ENCODE data around the gene SLC25A44. TPM values are rescaled to one million over a fixed set of nuclear protein-coding genes. Genes with fewer than 3 reads are reported as not detected.
"Not testable (repeated sequence)": the region's sequence is repeated elsewhere in the genome, so short reads cannot be mapped to it uniquely, and the experiment has no call there.

Gene SLC25A44
- total and polyA plus RNA-seq, 7 experiments from 2014 or later: 8.3 to 38.4 (median 19.6) TPM

- H3K4me3 Mint-ChIP-seq: peak within 1 kb of the TSS; percentile 90 to 99 (median 96)
- intact Hi-C loops (cut with micrococcal nuclease): loop anchor here (1.0 to 10.0 kb wide), 10 partner anchors 12 to 528 kb away; partner anchors contain the start of genes CCT3 (in 2 of the 2), TSACC (in 2 of the 2), GON4L (in 1 of the 2) and LAMTOR2 (in 1 of the 2)
These were observed 19.1 kb downstream of the SLC25A44 start, which contains the start of gene PMF1 for GRCh38 chr1:156212833-156213643. Gene PMF1 (plus strand): TSS chr1:156213007. CDS start chr1:156213016, 9 bp downstream.

GRCh38 chr1:156213644-156213966 is 19.7 kb downstream of the SLC25A44 start:
- Mint-ChIP-seq H3K4me3 (peak overlapping the region; percentile 90 to 99 (median 96)), H3K9me3 (no peaks in the 10 kb centered on the region), H3K4me1 (peaks cover 21 to 60% (median 44%) of the 10 kb centered on the region in 7 donors), H3K36me3 (peaks cover 3 to 29% (median 19%) of the 10 kb centered on the region in 5 donors), H3K27me3 (no peaks in the 10 kb centered on the region), H3K27ac (peak overlapping the region; percentile 98 to 100 (median 99))
- POLR2A ChIA-PET: interaction anchor here (0.7 to 3.1 kb wide), 16 partner anchors 8 to 968 kb away, joined by 3 to 30 read pairs (median 3); partner anchors contain the start of genes MEF2D, SLC25A44 and SMG5
- CTCF ChIA-PET: interaction anchor here (1.1 to 1.6 kb wide), 4 partner anchors 10 to 59 kb away, joined by 3 to 11 read pairs (median 3); partner anchors contain the start of gene SLC25A44
- H3K9me3 ChIP-seq (ENCODE audit: control insufficient read depth in 2 of 3, low read length in 3 of 3): no peaks in the 10 kb centered on the region
- H3K4me1 ChIP-seq (ENCODE audit: control insufficient read depth in 2 of 2, insufficient read depth in 2 of 2, low read length in 2 of 2): peaks cover 11 to 17% of the 10 kb centered on the region in 2 donors
- DNase-seq: no peak
- peaks cover 0 to 30% (median 0%) of the 10 kb centered on the region in 3 experiments for H3K36me3 ChIP-seq (ENCODE audit: control insufficient read depth in 2 of 3, insufficient read depth in 3 of 3, low read length in 3 of 3)
- no peaks in the 10 kb centered on the region for H3K27me3 ChIP-seq (ENCODE audit: control insufficient read depth in 2 of 2, insufficient read depth in 2 of 2, low read length in 2 of 2)
- intact Hi-C loops (cut with micrococcal nuclease): loop anchor here (1.0 to 10.0 kb wide), 9 partner anchors 12 to 527 kb away; partner anchors contain the start of genes CCT3 (in 2 of the 2), TSACC (in 2 of the 2), GON4L (in 1 of the 2) and LAMTOR2 (in 1 of the 2)
- no peak for ATAC-seq
- peak overlapping the region; percentile 94 for H3K27ac ChIP-seq (ENCODE audit: low read depth, low read length)
- H3K4me3 ChIP-seq (ENCODE audit: low read length): peak overlapping the region; percentile 85

More at GRCh38 chr1:156212833-156213643, 19.1 kb downstream of the SLC25A44 start, which contains the start of gene PMF1:
- H3K4me1 Mint-ChIP-seq: peaks cover 20 to 58% (median 41%) of the 10 kb centered on the region in 7 donors
- POLR2A ChIA-PET: interaction anchor here (0.6 to 3.1 kb wide), 25 partner anchors 9 to 968 kb away, joined by 3 to 30 read pairs (median 3); partner anchors contain the start of genes MEF2D, PRCC, SLC25A44 and SMG5
- peak within 1 kb of the TSS; percentile 98 to 100 (median 99) for H3K27ac Mint-ChIP-seq
- no peaks in the 10 kb centered on the region for H3K27me3 Mint-ChIP-seq
- peak; percentile 83 to 97 (median 95) for DNase-seq
- peaks cover 8 to 17% of the 10 kb centered on the region in 2 donors for H3K4me1 ChIP-seq (ENCODE audit: control insufficient read depth in 2 of 2, insufficient read depth in 2 of 2, low read length in 2 of 2)
- H3K4me3 ChIP-seq (ENCODE audit: low read length): peak within 1 kb of the TSS; percentile 85
- no peaks in the 10 kb centered on the region for H3K9me3 ChIP-seq (ENCODE audit: control insufficient read depth in 2 of 3, low read length in 3 of 3)
- H3K27ac ChIP-seq (ENCODE audit: low read depth, low read length): peak within 1 kb of the TSS; percentile 94
- peaks cover 3 to 30% (median 21%) of the 10 kb centered on the region in 5 donors for H3K36me3 Mint-ChIP-seq
- H3K36me3 ChIP-seq (ENCODE audit: control insufficient read depth in 2 of 3, insufficient read depth in 3 of 3, low read length in 3 of 3): peaks cover 0 to 36% (median 0%) of the 10 kb centered on the region in 3 experiments
- no peaks in the 10 kb centered on the region for H3K27me3 ChIP-seq (ENCODE audit: control insufficient read depth in 2 of 2, insufficient read depth in 2 of 2, low read length in 2 of 2)
- CTCF ChIA-PET: interaction anchor here (0.6 to 1.6 kb wide), 7 partner anchors 11 to 1257 kb away, joined by 3 to 11 read pairs (median 3); partner anchors contain the start of genes PBXIP1 and SLC25A44
- no peaks in the 10 kb centered on the region for H3K9me3 Mint-ChIP-seq
- ATAC-seq: peak; percentile 98

GRCh38 chr1:156214024-156214748 is 20.3 kb downstream of the SLC25A44 start:
- intact Hi-C loops (cut with micrococcal nuclease): loop anchor here (5.0 to 10.0 kb wide), 3 partner anchors 123 to 357 kb away; partner anchors contain the start of genes CCT3 (in 1 of the 2), GON4L (in 1 of the 2), MEF2D (in 1 of the 2) and SYT11 (in 1 of the 2)
- Mint-ChIP-seq H3K9me3 (no peaks in the 10 kb centered on the region), H3K36me3 (peaks cover 3 to 27% (median 14%) of the 10 kb centered on the region in 5 donors), H3K4me3 (peak overlapping the region; percentile 68 to 99 (median 86)), H3K4me1 (peaks cover 19 to 61% (median 46%) of the 10 kb centered on the region in 7 donors), H3K27me3 (no peaks in the 10 kb centered on the region), H3K27ac (peak overlapping the region; percentile 77 to 100 (median 93))
- ATAC-seq: no peak
- Histone ChIP-seq H3K36me3 (ENCODE audit: control insufficient read depth in 2 of 3, insufficient read depth in 3 of 3, low read length in 3 of 3) (peaks cover 0 to 24% (median 0%) of the 10 kb centered on the region in 3 experiments), H3K27ac (ENCODE audit: low read depth, low read length) (peak overlapping the region; percentile 94), H3K4me1 (ENCODE audit: control insufficient read depth in 2 of 2, insufficient read depth in 2 of 2, low read length in 2 of 2) (peaks cover 11 to 17% of the 10 kb centered on the region in 2 donors), H3K27me3 (ENCODE audit: control insufficient read depth in 2 of 2, insufficient read depth in 2 of 2, low read length in 2 of 2) (no peaks in the 10 kb centered on the region), H3K4me3 (ENCODE audit: low read length) (no peak overlapping the region), H3K9me3 (ENCODE audit: control insufficient read depth in 2 of 3, low read length in 3 of 3) (no peaks in the 10 kb centered on the region)
- CTCF ChIA-PET: interaction anchor here (0.9 to 1.6 kb wide), 5 partner anchors 10 to 59 kb away, joined by 3 to 11 read pairs (median 3); no protein-coding TSS in a partner anchor
- POLR2A ChIA-PET: interaction anchor here (0.7 to 3.1 kb wide), 9 partner anchors 10 to 1040 kb away, joined by 3 to 30 read pairs (median 7); partner anchors contain the start of genes MEF2D and SMG5
- DNase-seq: no peak

- H3K27me3 Mint-ChIP-seq; ATAC-seq; H3K27ac ChIP-seq (ENCODE audit: low read depth, low read length); POLR2A ChIA-PET; H3K9me3 Mint-ChIP-seq; H3K9me3 ChIP-seq (ENCODE audit: control insufficient read depth in 2 of 3, low read length in 3 of 3); H3K27me3 ChIP-seq (ENCODE audit: control insufficient read depth in 2 of 2, insufficient read depth in 2 of 2, low read length in 2 of 2); CTCF ChIA-PET; DNase-seq; H3K4me3 ChIP-seq (ENCODE audit: low read length); H3K4me3 Mint-ChIP-seq: not testable (repeated sequence)
- Mint-ChIP-seq H3K27ac (peak overlapping the region in 3 of 9 donors; percentile 49 to 75 (median 60)), H3K4me1 (peaks cover 31 to 67% (median 59%) of the 10 kb centered on the region in 7 donors), H3K36me3 (peaks cover 10 to 37% (median 15%) of the 10 kb centered on the region in 5 donors)
- peaks cover 11 to 17% of the 10 kb centered on the region in 2 donors for H3K4me1 ChIP-seq (ENCODE audit: control insufficient read depth in 2 of 2, insufficient read depth in 2 of 2, low read length in 2 of 2)
- intact Hi-C loops (cut with micrococcal nuclease): loop anchor here in 1 of 2 donors (1.0 to 10.0 kb wide), 2 partner anchors 9 to 288 kb away; partner anchors contain the start of gene MEF2D
- H3K36me3 ChIP-seq (ENCODE audit: control insufficient read depth in 2 of 3, insufficient read depth in 3 of 3, low read length in 3 of 3): peaks cover 4 to 16% (median 7%) of the 10 kb centered on the region in 3 experiments
These were observed 22.6 kb downstream of the SLC25A44 start for GRCh38 chr1:156216361-156217086.

- H3K36me3 Mint-ChIP-seq: peaks cover 16 to 45% (median 26%) of the 10 kb centered on the region in 5 donors
- no peaks in the 10 kb centered on the region for H3K27me3 Mint-ChIP-seq
- H3K9me3 ChIP-seq (ENCODE audit: control insufficient read depth in 2 of 3, low read length in 3 of 3): no peaks in the 10 kb centered on the region
- H3K9me3 Mint-ChIP-seq: no peaks in the 10 kb centered on the region
- H3K27ac ChIP-seq (ENCODE audit: low read depth, low read length): peak overlapping the region; percentile 53
- peaks cover 38 to 68% (median 52%) of the 10 kb centered on the region in 7 donors for H3K4me1 Mint-ChIP-seq
- H3K4me3 Mint-ChIP-seq: peak overlapping the region; percentile 8 to 89 (median 58)
- H3K27ac Mint-ChIP-seq: peak overlapping the region; percentile 30 to 98 (median 76)
- no peak overlapping the region for H3K4me3 ChIP-seq (ENCODE audit: low read length)
- no peak for ATAC-seq
- no peaks in the 10 kb centered on the region for H3K27me3 ChIP-seq (ENCODE audit: control insufficient read depth in 2 of 2, insufficient read depth in 2 of 2, low read length in 2 of 2)
- CTCF ChIA-PET: interaction anchor here (0.7 kb wide), 1 partner anchor 127 kb away, joined by 3 read pairs; no protein-coding TSS in a partner anchor
- peaks cover 7 to 28% (median 10%) of the 10 kb centered on the region in 3 experiments for H3K36me3 ChIP-seq (ENCODE audit: control insufficient read depth in 2 of 3, insufficient read depth in 3 of 3, low read length in 3 of 3)
- peak in 4 of 9 donors; percentile 8 to 27 (median 18) for DNase-seq
- peaks cover 11 to 12% of the 10 kb centered on the region in 2 donors for H3K4me1 ChIP-seq (ENCODE audit: control insufficient read depth in 2 of 2, insufficient read depth in 2 of 2, low read length in 2 of 2)
- intact Hi-C loops (cut with micrococcal nuclease): loop anchor here in 1 of 2 donors (1.0 to 10.0 kb wide), 2 partner anchors 7 to 287 kb away; partner anchors contain the start of gene MEF2D
- POLR2A ChIA-PET: no interaction called here
These were observed 24.0 kb downstream of the SLC25A44 start for GRCh38 chr1:156217871-156218270.

Measured in naive thymus-derived CD4-positive, alpha-beta T cell (primary cell).